Measurements from ENCODE around the gene IFIT2.

GRCh38 chr10:89262086-89263051, 39.5 kb upstream of the IFIT2 start:
- no peak for TF ChIP-seq CTCF (IDR thresholded peaks at IDR 0.05)
- TF ChIP-seq POLR2AphosphoS5 (IDR thresholded peaks at IDR 0.05): no peak
- TF ChIP-seq POLR2A (IDR thresholded peaks at IDR 0.05): no peak

All from suprapubic skin (tissue), 4 donors.